GM10266 (cell line): ENCODE results near the gene ZNF641.
"Not testable (repeated sequence)": the region's sequence is repeated elsewhere in the genome, so short reads cannot be mapped to it uniquely, and the experiment has no call there.

Experiments used
- DNase-seq: peaks from one replicate; pipeline ENCODE4 v3.0.0; 2012; ENCODE audit errors: extremely low spot score
- CTCF ChIP-seq: IDR thresholded peaks from 2 replicates; pipeline ENCODE4 v1.5.1; 2012; ENCODE audit warnings: mild to moderate bottlenecking, low read depth; ENCODE audit not compliant: control insufficient read depth, insufficient read depth; ENCODE audit errors: missing control alignments

Gene ZNF641

DNA sequence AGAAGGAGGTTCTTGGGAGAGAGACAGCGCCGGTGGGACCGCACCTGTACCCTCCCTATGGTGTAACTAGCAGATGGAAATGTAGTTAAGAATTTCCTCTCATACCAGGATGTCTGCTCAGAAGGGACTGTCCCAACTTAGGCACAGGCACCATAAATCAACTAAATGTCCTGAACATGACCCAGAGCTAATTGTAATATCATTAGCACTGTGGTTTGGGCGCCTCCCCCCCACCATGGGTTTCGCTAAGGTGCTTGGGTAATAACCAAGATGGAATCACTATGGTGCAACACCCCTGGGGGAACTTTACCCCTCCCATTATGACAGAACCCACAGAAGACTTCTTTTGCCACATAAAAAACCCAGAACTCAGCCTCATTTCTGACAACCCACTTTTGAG is 15.9 kb downstream of the ZNF641 start:
- TF ChIP-seq CTCF: no peak
- DNase-seq: no peak

- not testable (repeated sequence) for DNase-seq
Observed at GRCh38 chr12:48333680-48334079, 17.0 kb downstream of the ZNF641 start.

DNA sequence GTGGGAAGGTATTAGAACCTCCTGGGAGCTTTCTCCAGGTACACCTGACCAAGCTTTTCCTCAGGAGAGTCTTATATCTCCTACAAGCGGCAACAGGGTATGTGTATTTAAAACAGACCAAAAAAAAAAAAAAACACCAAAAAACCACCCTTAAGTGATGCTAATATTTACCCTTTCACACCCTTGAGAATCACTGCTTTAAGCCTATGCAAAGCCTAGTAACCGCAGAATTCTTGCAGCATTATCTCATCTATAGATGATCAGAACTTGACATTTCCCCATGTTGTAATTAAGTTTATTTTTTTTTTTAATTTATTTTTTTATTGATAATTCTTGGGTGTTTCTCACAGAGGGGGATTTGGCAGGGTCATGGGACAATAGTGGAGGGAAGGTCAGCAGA is 19.3 kb downstream of the ZNF641 start:
- TF ChIP-seq CTCF: no peak
- no peak for DNase-seq

- no peak for DNase-seq
- no peak for TF ChIP-seq CTCF
Observed at GRCh38 chr12:48329199-48329939, 21.4 kb downstream of the ZNF641 start.

DNA sequence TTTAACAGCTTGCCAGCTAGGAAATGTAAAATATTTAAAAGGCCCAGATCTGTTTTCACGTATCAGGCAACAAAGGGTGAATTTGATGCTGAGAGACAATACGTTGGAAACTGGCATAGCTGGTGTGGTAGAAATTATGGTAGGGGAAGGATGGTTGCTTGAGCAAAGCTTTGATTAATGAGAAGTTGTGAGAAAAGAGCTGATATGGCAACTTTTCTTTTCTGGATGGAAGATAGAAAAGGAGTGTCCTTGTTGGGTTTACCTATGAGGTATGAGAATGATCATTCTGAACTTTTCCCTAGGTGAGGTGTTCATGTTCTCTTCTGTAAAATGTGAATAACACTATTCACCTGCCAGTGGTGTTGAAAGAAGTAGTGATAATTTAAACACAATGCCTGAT is 34.2 kb downstream of the ZNF641 start:
- DNase-seq: no peak
- no peak for TF ChIP-seq CTCF

- no peak for TF ChIP-seq CTCF
- no peak for DNase-seq
Observed at GRCh38 chr12:48311313-48311712, 39.4 kb downstream of the ZNF641 start.

- no peak for DNase-seq
- TF ChIP-seq CTCF: no peak
Observed at GRCh38 chr12:48307269-48307668, 43.5 kb downstream of the ZNF641 start.

GRCh38 chr12:48305190-48305589 is 45.5 kb downstream of the ZNF641 start:
- no peak for TF ChIP-seq CTCF
- no peak for DNase-seq
